Omental fat pad (tissue), 4 donors: ENCODE measurements around the gene EDNRB. TPM values are rescaled to one million over a fixed set of nuclear protein-coding genes. Genes with fewer than 3 reads are reported as not detected.
"Not testable (repeated sequence)": the region's sequence is repeated elsewhere in the genome, so short reads cannot be mapped to it uniquely, and the experiment has no call there.

Experiments
- ATAC-seq: fragments of 150-250 bp; one replicate; pipeline ENCODE4 v1.9.1; 2016; ENCODE audit warnings: mild to moderate bottlenecking, moderate library complexity; ENCODE audit not compliant: low FRiP score
- DNase-seq: peaks from one replicate; pipeline ENCODE4 v3.0.0-alpha.2; 2019; ENCODE audit warnings: low spot score
- CTCF ChIP-seq, 3 donors: fragments of 450-650 bp; IDR thresholded peaks; one replicate each; pipeline ENCODE4 v1.5.1; 2016 to 2017; ENCODE audit warnings: antibody characterized with exemption in 3 of 3, mild to moderate bottlenecking in 3 of 3, moderate library complexity in 2 of 3
- total RNA-seq, 4 donors: library from RNA; depleted of rRNA; stranded (reverse); fragments of >200 nt; gene quantifications; one replicate each; pipeline ENCODE4 v1.1.0, GENCODE V29; 2016

Gene EDNRB
- total RNA-seq, result 100 to 1,000 TPM in 3 of 4 donors, 10 to 100 TPM in 1; 90.2 to 235 (median 184) TPM

GRCh38 chr13:77918391-77919245, at the start of gene EDNRB:
TSS of gene EDNRB (minus strand) at chr13:77918831. CDS start at chr13:77918573, 258 bp downstream.
- peak; percentile 71 for ATAC-seq
- DNase-seq, result no peak
- no peak for TF ChIP-seq CTCF (IDR thresholded peaks at IDR 0.05)

GRCh38 chr13:77966671-77967070, 48.0 kb upstream of the EDNRB start:
- TF ChIP-seq CTCF (IDR thresholded peaks at IDR 0.05), result no peak
- DNase-seq (no peak), ATAC-seq (no peak)

DNA sequence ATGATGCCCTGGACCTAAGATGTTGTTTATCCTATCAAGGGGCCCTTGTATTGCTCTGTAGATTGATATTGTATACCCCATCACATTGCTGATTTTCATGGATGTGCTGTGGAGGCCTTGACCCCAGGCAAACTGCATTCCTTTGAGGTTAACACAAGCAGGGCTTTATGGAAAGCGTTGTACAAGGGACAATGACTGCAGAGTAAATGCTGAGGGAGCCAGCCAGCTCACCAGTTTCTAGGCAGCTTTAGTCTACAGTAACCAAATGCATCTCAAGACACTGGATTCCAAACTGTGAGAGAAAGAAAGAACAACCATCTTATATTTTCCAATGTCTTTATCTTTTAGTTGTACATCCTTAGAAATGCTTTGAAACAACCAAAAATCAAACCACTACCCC, 34.1 kb upstream of the EDNRB start:
- TF ChIP-seq CTCF (IDR thresholded peaks at IDR 0.05), result no peak
- DNase-seq, result no peak
- ATAC-seq, result no peak

DNA sequence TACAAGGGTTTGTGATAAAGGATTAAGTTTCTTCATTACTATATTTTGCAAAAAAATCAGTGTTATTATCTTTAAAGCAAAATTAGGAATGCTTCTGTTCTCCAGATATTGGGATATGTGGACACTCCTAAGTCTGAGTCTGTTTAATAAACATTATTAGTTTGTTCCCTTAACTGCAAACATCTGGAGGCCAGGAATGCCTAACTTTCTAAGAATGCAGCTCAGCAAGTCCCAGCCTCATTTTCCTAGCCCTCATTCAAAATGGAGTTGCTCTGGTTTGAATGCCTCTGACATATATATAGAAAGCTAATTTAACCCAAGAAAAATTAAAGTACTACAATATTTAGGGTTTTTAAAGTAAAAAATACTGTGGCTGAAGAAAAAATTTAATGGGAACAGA, 33.6 kb upstream of the EDNRB start:
- DNase-seq (no peak), ATAC-seq (no peak)
- no peak for TF ChIP-seq CTCF (IDR thresholded peaks at IDR 0.05)

GRCh38 chr13:77946522-77946921, 27.9 kb upstream of the EDNRB start:
- ATAC-seq, result no peak
- no peak for TF ChIP-seq CTCF (IDR thresholded peaks at IDR 0.05)
- DNase-seq, result no peak

GRCh38 chr13:77935063-77935462, 16.4 kb upstream of the EDNRB start:
- DNase-seq, ATAC-seq: not testable (repeated sequence)

DNA sequence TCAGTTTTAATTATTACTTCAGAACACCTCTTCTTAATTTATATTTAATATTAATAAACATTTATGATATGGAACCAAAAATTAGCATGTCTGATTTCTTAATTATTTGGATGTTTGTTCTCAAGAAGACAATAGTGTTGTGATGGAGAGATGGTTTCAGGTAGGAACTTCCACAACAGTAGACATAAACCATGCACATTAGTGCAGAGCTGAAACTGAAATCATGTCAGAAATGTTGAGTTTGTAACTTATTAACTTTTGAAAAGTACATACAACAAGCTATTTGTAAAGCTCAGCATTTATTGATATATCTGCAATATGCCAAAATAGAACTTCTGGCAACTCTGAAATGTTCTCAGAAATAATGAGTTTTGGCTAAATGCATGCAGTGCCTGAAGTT, 11.8 kb upstream of the EDNRB start:
- ATAC-seq, result no peak
- no peak for DNase-seq
- no peak for TF ChIP-seq CTCF (IDR thresholded peaks at IDR 0.05)
